OCI-LY7 (cell line): ENCODE results near the gene SPRED2. TPM values are rescaled to one million over a fixed set of nuclear protein-coding genes. Genes with fewer than 3 reads are reported as not detected.

Experiments used
- BruUV-seq: library from RNA; stranded (reverse); fragments of 400-500 nt; replicated peaks from 2 replicates; lab custom pipeline; 2021; lab: Mats Ljungman, UMichigan
- CTCF ChIA-PET: fragments of 300-600 bp; sonication (Branson Sonifier 250); formaldehyde crosslinking; loops from one replicate; lab custom pipeline; 2022; ENCODE audit warnings: antibody characterized with exemption; ENCODE audit not compliant: unreplicated experiment; lab: Charles Lee
- POLR2A ChIA-PET: fragments of 300-600 bp; sonication (Branson Sonifier 250); formaldehyde crosslinking; loops from one replicate; lab custom pipeline; 2022; ENCODE audit warnings: antibody characterized with exemption; lab: Charles Lee
- DNase-seq: peaks from one replicate; pipeline ENCODE4 v3.0.0-alpha.2; 2015; ENCODE audit warnings: low spot score
- H2AFZ ChIP-seq: fragments of 200-600 bp; sonication (generic), shearing (Covaris generic); 2 replicates; pipeline ENCODE4 v1.6.1; 2014; ENCODE audit warnings: mild to moderate bottlenecking, antibody characterized with exemption, low read length, moderate library complexity
- H3K27ac ChIP-seq: fragments of 200-600 bp; sonication (generic); 2 replicates; pipeline ENCODE4 v1.5.1; 2014; ENCODE audit warnings: mixed run types, low read depth, mild to moderate bottlenecking, moderate library complexity, low read length, inconsistent platforms; ENCODE audit not compliant: poor library complexity, severe bottlenecking
- H3K36me3 ChIP-seq: fragments of 200-600 bp; sonication (generic); 2 replicates; pipeline ENCODE4 v1.6.1; 2014; ENCODE audit warnings: mild to moderate bottlenecking, antibody characterized with exemption, low read length, moderate library complexity, mixed read lengths; ENCODE audit not compliant: insufficient read depth
- H3K4me1 ChIP-seq: fragments of 200-600 bp; sonication (generic); 2 replicates; pipeline ENCODE4 v1.5.1; 2014; ENCODE audit warnings: mild to moderate bottlenecking, low read length; ENCODE audit not compliant: insufficient read depth, poor library complexity, severe bottlenecking
- H3K4me2 ChIP-seq: fragments of 200-600 bp; sonication (generic); 2 replicates; pipeline ENCODE4 v1.6.1; 2014; ENCODE audit warnings: mild to moderate bottlenecking, low read length
- H3K4me3 ChIP-seq: fragments of 200-600 bp; sonication (generic); 2 replicates; pipeline ENCODE4 v1.5.1; 2014; ENCODE audit warnings: mild to moderate bottlenecking, low read depth, low read length; ENCODE audit not compliant: poor library complexity, severe bottlenecking
- H3K79me2 ChIP-seq: fragments of 200-600 bp; sonication (generic); 2 replicates; pipeline ENCODE4 v1.6.1; 2016; ENCODE audit warnings: low read depth, mild to moderate bottlenecking, low read length, moderate library complexity, mixed read lengths; ENCODE audit not compliant: insufficient read depth
- H3K9me2 ChIP-seq: fragments of 200-600 bp; sonication (generic); 2 replicates; pipeline ENCODE4 v1.6.1; 2016; ENCODE audit warnings: mild to moderate bottlenecking, low read length, mixed read lengths; ENCODE audit not compliant: insufficient read depth
- H3K9me3 ChIP-seq: fragments of 200-600 bp; sonication (generic); 2 replicates; pipeline ENCODE4 v1.6.1; 2014; ENCODE audit warnings: mild to moderate bottlenecking, mixed run types, low read length, mixed read lengths
- H4K20me1 ChIP-seq: fragments of 200-600 bp; sonication (generic); 2 replicates; pipeline ENCODE4 v1.6.1; 2014; ENCODE audit warnings: mild to moderate bottlenecking, antibody characterized with exemption, low read length, moderate library complexity, mixed read lengths; ENCODE audit not compliant: insufficient read depth
- CTCF ChIP-seq: fragments of 200-600 bp; sonication (generic); conservative IDR thresholded peaks from 2 replicates; pipeline ENCODE4 v1.5.1; 2014; ENCODE audit warnings: mild to moderate bottlenecking, antibody characterized with exemption, low read length, moderate library complexity, mixed read lengths
- EZH2phosphoT487 ChIP-seq: fragments of 200-600 bp; sonication (generic); IDR thresholded peaks from 2 replicates; pipeline ENCODE4 v1.6.1; 2018; ENCODE audit warnings: low read depth, borderline replicate concordance, mild to moderate bottlenecking, mixed run types, antibody characterized with exemption, low read length, moderate library complexity, mixed read lengths
- intact Hi-C: fragments of 100-400 bp; cut with micrococcal nuclease; formaldehyde crosslinking; loops from one replicate; pipeline ENCODE4 v1.10.0; 2022; ENCODE audit not compliant: unreplicated experiment
- total RNA-seq, 2 experiments: library from RNA; depleted of rRNA in 1 of 2; stranded (reverse); fragments of >200 nt in 1 of 2; shearing (Covaris generic) in 1 of 2; gene quantifications; 2 replicates each; pipeline ENCODE4 v1.2.3, GENCODE V29; 2014 to 2022

Gene SPRED2
- total RNA-seq, 2 experiments from 2014 or later: 8.0 to 49.1 TPM

GRCh38 chr2:65294136-65294535 is 138.3 kb downstream of the SPRED2 start:
- Histone ChIP-seq H4K20me1 (no peaks in the 10 kb centered on the region), H3K27ac (no peak overlapping the region), H3K4me1 (peaks cover 7% of the 10 kb centered on the region), H3K36me3 (no peaks in the 10 kb centered on the region), H3K4me2 (no peak overlapping the region), H3K9me3 (no peaks in the 10 kb centered on the region), H3K4me3 (no peak overlapping the region), H3K79me2 (no peaks in the 10 kb centered on the region), H3K9me2 (no peaks in the 10 kb centered on the region), H2AFZ (no peak overlapping the region)
- DNase-seq: no peak
- ChIA-PET CTCF (no interaction called here), POLR2A (interaction anchor here (1.2 kb wide), 1 partner anchor 303 kb away, joined by 3 read pairs; no protein-coding TSS in a partner anchor)
- intact Hi-C loops: no loop called here
- BruUV-seq: no TSS peak
- no peak for TF ChIP-seq EZH2phosphoT487
- TF ChIP-seq CTCF: no peak

- Histone ChIP-seq H3K4me2 (no peak overlapping the region), H3K9me3 (no peaks in the 10 kb centered on the region), H3K4me1 (peaks cover 7% of the 10 kb centered on the region), H3K9me2 (no peaks in the 10 kb centered on the region), H3K79me2 (no peaks in the 10 kb centered on the region), H3K36me3 (no peaks in the 10 kb centered on the region), H2AFZ (no peak overlapping the region), H3K4me3 (no peak overlapping the region), H4K20me1 (no peaks in the 10 kb centered on the region), H3K27ac (no peak overlapping the region)
- BruUV-seq: no TSS peak
- CTCF ChIA-PET: interaction anchor here (0.9 kb wide), 1 partner anchor 76 kb away, joined by 4 read pairs; no protein-coding TSS in a partner anchor
- intact Hi-C loops: no loop called here
- no peak for DNase-seq
- POLR2A ChIA-PET: interaction anchor here (0.5 to 1.2 kb wide), 4 partner anchors 8 to 303 kb away, joined by 3 to 7 read pairs (median 4); no protein-coding TSS in a partner anchor
- TF ChIP-seq EZH2phosphoT487 (no peak), CTCF (no peak)
These were observed 139.0 kb downstream of the SPRED2 start for GRCh38 chr2:65293376-65293775.

DNA sequence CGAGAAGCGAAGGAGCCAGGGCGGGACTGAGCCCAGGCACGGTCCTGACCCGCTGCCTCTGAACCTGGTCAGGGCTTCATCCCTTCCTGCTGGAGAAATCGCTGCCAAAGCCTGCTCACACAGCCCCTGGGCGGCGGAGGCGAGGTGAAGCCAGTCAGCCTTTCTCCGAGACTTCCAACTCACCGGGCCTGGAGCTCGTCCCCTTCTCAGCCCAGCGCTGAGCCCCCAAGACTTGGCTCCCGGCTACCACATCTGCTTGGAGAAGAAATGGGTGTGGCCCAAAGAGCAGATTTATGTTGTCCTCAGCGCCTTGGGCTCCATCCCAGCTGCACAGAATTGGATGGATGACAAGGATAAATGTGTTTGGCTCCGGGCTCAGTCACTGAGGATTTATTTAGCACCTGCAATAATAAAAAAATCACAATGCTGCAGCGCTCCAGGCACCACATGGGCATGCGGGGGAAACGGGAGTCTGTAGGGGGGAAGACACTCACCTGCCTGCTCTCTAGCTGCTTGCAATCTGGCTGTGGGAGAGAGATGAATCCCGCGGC is 139.9 kb downstream of the SPRED2 start:
- Histone ChIP-seq H4K20me1 (no peaks in the 10 kb centered on the region), H2AFZ (no peak overlapping the region), H3K36me3 (no peaks in the 10 kb centered on the region), H3K79me2 (no peaks in the 10 kb centered on the region), H3K4me2 (no peak overlapping the region), H3K4me1 (peaks cover 7% of the 10 kb centered on the region), H3K9me3 (no peaks in the 10 kb centered on the region), H3K9me2 (no peaks in the 10 kb centered on the region), H3K27ac (no peak overlapping the region), H3K4me3 (no peak overlapping the region)
- CTCF ChIA-PET: interaction anchor here (0.9 kb wide), 1 partner anchor 77 kb away, joined by 4 read pairs; no protein-coding TSS in a partner anchor
- BruUV-seq: no TSS peak
- intact Hi-C loops: no loop called here
- TF ChIP-seq CTCF (no peak), EZH2phosphoT487 (no peak)
- POLR2A ChIA-PET: interaction anchor here (0.6 to 0.7 kb wide), 2 partner anchors 9 to 205 kb away, joined by 3 to 5 read pairs; no protein-coding TSS in a partner anchor
- no peak for DNase-seq
